ENCODE data around the gene PI4KA.
"Not testable (repeated sequence)": the region's sequence is repeated elsewhere in the genome, so short reads cannot be mapped to it uniquely, and the experiment has no call there.

Gene PI4KA

GRCh38 chr22:20771918-20772625, 86.5 kb downstream of the PI4KA start:
- no peak for DNase-seq

- not testable (repeated sequence) for DNase-seq
These were observed 89.2 kb downstream of the PI4KA start for GRCh38 chr22:20769496-20769826.

GRCh38 chr22:20766530-20766929, 92.1 kb downstream of the PI4KA start:
- no peak for DNase-seq

DNA sequence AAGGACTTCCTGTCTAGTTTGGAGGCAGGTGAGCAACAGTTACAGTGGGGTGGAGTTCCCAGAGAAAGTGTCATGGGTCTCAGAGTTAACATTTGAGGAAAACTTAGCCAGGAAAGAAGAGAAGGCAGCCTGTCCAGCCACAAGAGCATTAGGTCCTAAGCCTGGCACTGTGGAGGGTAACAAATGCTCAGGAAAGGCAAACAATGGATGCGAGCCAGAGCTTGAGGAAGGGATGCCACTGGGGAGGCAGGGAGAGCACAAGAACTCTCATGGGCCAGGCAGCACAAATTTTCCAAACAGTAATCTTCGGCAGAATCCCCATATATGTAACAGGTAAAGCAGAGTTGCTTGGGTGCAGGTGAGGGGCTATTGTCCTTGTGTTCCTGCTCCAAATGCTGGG, 92.7 kb downstream of the PI4KA start:
- DNase-seq: no peak

- DNase-seq: no peak
These were observed 93.9 kb downstream of the PI4KA start for GRCh38 chr22:20764729-20765128.

DNA sequence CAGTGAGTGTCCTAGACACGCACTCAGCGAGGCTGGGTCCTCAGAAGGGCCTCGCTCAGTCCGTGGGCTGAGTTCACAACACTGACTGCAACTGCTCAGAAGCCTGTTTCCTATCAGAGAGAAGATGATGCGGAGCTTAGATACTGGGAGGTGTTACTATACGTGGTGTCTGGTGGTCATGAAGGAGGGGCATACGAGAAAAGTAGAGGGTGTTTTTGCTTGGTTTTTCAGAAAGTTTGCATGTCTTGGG, 94.2 kb downstream of the PI4KA start:
- no peak for DNase-seq

- no peak for DNase-seq
These were observed 94.8 kb downstream of the PI4KA start for GRCh38 chr22:20763630-20764470.

DNA sequence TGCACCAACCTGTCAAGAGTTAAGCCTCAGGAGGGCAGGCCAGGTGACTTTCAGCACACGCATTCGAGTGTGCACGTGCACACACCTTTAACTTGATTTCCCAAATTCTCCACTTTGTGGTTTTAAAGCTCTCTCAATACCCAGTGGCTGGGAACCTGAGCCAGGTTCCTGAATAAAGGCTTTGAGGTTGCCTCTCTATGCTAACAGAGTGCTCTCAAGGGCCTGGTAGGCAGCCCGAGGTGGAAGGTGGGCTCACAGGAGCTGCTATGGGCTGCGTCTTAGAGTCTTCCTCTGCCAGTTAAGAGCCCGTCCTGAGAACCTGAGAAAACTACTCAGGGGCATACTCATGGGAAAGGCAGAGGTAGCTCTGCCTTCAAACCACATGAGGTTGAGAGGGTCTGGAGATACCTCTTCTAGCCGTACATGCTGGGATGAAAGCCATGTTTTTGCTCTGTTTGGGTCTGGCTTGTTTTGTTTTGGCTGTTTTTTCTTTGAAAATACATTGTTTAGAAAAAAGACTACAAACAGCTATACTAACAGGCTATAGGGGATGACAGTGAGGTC, 96.3 kb downstream of the PI4KA start:
- no peak for DNase-seq

- no peak for DNase-seq
These were observed 97.1 kb downstream of the PI4KA start for GRCh38 chr22:20761536-20761935.

- DNase-seq: no peak
These were observed 98.5 kb downstream of the PI4KA start for GRCh38 chr22:20760084-20760483.

DNA sequence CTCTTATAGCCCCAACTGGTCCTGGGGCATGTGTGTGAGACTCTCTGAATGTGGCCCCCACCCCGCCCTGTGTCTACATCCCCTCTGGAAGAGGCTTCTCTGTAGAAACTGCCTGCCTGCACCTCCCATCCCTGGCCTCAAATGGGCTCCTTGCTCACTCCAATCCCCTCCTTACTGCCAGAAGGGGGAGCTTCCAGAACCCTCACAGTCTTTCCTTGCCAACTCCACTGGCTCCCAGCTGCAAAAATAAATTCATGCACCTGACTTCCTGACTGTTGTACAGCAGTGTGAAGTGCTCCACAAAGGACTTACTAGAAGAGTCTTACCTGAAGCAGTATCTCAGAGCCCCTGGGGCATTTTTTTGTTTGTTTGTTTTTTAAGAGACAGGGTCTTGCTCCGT, 99.9 kb downstream of the PI4KA start:
- no peak for DNase-seq

DNA sequence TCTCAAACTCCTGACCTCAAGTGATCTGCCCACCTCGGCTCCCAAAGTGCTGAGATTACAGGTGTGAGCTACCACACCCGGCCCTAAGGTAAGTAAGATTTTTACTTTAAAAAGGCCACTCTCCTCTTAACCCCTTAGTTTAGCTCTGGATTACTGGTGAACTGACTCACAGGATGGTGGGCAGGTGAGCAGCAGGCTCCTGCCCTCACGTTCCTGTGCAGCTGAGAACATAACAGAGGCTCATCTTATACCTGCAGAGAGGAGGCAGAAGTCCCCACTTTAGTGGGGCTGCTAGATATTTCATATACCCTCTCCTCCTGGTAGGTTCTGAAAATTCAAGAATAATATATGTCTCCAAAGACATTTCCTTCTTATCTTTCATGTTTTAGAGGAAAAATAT, 101.8 kb downstream of the PI4KA start:
- no peak for DNase-seq

DNA sequence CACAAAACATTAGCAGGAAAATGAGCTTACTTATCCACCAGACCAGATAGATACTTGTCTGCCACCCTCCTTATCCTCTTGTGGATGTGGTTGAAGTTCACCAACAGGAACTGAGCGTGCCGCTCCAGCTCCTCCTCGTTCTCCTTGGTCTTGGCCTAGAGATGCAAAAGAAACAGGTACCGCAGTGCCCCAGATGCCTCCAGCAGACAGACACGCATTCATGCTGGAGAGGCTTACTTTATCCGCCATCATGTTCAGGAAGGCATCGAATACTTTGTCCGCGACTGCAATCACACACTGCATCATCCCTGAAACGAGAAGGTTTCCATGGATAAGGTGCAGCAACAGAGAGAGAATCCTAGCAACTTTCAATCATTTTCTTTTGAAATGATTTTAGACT, 105.7 kb downstream of the PI4KA start:
- DNase-seq: no peak

DNA sequence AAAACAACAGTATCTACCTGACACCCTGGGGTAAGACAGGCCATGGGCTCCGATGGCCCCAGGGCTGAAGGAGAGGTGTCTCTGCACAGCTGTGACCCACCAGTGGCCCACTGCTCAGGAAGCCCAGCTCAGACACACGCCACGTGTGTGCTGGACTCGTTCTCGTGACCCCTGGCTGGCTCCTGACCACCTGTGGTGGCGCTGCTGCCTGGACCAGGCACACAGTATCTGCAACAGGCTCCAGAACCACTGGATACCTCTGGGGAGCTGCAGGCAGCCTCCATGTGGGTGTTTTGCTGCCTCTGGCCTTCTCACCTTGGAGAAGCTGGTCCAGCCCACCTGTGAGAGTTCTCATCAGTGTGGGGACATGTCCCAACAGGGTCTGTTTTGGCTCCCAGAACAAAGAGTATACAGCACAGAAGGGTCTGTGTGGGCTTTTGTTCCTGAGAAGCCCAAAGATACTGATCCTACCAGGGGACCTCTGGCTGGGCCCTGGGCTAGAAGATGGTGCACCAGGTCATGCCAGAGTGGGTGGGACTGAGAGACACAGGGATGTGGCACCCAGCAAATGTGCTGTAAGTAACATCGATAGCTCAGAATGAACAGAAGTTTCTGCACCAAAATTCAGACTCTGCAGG, 106.4 kb downstream of the PI4KA start:
- no peak for DNase-seq

GRCh38 chr22:20751185-20751851, 107.3 kb downstream of the PI4KA start:
- DNase-seq: no peak

- DNase-seq: peak; percentile 44 to 82
These were observed 108.0 kb downstream of the PI4KA start for GRCh38 chr22:20750461-20751184.

DNA sequence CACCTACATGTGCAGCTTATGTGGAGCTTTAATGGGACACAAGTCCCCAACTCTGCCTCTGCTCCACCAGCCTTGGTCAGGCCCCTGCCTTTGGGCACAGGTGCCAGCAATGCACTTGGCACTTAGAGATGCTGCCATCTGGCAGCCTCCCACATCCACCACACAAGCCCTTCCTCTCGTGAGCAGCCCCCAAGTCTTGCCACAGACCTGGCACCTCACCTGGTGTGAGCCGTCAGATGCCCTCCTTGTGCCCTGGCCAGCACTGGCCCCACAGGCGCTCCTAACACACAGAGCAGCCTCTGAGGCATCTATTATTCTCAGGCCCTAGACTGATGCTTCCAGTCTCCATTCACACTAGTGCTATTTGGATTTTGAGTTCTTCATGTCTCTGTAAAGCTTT, 109.2 kb downstream of the PI4KA start:
- no peak for DNase-seq

DNA sequence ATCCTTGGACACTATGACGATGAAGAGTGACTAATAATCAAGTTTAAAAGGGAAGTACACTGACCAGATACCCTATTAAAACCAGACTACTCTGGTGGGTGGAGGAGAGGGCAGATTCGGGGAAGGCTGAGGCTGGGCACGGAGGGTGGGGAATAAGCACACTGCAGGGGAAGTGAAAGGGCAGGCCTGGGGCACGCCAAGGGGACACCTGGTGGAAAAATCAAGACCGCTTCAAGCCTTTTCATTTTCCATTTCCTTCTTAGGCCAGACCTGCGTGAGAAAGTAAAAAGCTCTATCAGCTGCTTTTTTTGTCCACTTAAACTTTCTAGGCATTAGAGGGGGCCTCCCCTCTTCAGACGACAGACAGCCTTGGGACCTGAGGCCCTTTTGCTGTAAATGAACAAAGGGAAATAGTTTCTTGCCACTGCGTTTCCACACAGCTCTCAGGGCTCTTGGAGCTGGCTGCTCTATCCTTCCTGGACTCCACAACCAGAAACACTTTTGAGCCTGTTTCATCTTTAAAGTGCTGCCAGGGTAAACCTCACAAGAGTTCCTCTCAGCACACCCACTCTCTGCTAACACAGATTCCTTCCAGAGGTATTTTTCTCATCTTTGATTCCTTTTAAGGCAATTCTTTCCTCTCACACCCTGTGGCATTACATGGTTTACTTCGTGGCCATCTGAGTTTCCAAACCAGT, 109.7 kb downstream of the PI4KA start:
- DNase-seq: no peak

DNA sequence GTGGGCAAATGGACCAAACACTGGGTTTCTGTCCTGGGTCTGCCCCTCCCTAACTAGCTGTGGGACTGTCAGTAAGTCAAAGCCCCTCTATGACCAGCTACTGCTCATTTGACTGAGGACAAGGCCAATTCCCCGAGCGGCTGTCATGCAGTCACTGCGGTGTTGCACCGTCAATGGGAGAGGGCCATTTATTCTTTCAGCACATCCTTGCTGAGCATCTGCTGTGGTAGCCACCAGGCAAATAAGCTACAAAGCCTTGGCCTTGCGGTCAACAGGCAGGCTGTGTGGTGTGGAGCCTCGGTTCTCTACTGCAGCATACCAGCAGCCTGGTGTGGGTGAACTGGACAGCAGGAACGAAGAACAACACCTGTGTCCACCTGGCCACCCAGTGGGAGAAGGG, 110.5 kb downstream of the PI4KA start:
- DNase-seq: no peak

- no peak for DNase-seq
These were observed 111.4 kb downstream of the PI4KA start for GRCh38 chr22:20747223-20747622.

DNA sequence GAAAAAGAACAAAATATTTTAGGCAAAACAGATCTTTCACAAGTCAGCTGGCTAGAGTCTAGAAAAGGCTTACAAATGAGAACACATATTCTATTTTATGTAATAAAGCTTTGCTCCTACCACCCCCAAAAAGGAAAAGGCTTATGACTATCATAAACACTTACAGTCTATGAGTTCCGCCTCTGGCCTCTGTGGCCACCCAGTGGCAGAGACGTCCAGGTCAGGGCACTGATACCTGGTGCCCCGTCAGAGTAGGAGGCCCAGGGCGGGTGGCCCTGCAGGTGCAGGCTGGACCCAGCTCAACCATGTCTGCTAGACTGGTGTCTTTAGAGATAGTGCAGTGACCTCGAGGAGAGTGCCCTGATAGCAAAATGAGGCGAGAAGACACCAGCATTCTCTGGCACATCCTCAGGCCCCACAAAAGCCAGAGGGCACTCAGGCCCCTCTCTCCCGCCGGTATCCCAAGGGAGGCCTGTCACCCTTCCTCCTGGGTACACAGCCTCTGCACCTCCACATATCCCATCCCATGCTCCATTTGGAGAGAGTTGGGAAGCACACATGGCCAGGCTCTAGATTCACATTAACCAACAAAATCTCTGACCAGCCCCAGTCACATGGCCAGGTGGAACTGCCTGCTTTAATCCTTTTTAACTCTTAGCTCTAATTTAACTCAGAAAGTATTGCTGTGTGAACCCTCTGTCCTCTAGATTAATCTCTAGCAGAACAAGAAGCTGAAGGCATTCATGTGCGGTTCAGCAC, 112.0 kb downstream of the PI4KA start:
- no peak for DNase-seq
